ENCODE measurements around the gene TIGIT.
"Not testable (repeated sequence)": the region's sequence is repeated elsewhere in the genome, so short reads cannot be mapped to it uniquely, and the experiment has no call there.

The TIGIT gene

GRCh38 chr3:114293838-114294535, at the start of gene TIGIT:
TSS of gene TIGIT (plus strand) at chr3:114294028. CDS start at chr3:114294062, 34 bp downstream.
- no peak for DNase-seq

DNA sequence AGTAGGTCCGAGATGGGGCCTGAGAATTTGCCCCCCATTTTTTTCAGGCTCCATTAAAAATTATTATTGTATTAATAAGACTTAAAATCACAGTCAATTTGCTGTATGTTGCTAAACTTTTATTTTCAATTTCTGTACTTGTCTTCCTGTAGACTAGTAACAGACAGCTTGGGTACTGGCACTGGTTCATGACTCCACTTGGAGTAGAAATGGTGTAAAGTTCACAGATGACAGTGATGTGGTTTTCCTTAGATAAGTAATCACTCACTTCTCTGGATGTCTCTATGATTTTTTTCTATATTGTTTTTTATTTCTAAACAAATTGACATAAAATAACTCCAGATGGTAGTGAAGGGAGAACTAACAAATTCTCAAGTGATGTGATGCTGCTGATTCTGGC, 40.9 kb upstream of the TIGIT start:
- DNase-seq = no peak

- no peak for DNase-seq
These were observed 40.3 kb upstream of the TIGIT start for GRCh38 chr3:114253505-114253904.

DNA sequence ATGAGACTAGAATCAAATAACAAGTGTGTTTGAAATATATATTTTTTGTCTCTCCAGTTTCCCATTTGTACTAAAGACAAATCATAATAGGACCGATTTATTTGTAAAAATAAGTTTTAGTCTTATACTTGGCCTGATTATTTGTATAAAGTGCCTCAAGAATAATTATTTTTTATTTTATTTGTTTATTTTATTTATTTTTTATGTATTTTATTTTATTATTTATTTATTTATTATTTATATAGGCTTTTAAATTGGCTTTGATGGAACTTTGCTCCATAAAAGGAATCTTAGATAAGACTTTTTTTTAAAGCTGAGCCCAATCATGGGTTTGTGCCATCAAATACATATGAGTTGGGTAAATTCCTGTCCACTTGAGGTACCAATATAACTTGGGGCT, 34.3 kb upstream of the TIGIT start:
- no peak for DNase-seq

- no peak for DNase-seq
These were observed 33.7 kb upstream of the TIGIT start for GRCh38 chr3:114260152-114260551.

- DNase-seq = no peak
These were observed 23.8 kb upstream of the TIGIT start for GRCh38 chr3:114270019-114270418.

GRCh38 chr3:114272271-114272670, 21.6 kb upstream of the TIGIT start:
- no peak for DNase-seq

- DNase-seq = no peak
These were observed 18.9 kb upstream of the TIGIT start for GRCh38 chr3:114274929-114275328.

DNA sequence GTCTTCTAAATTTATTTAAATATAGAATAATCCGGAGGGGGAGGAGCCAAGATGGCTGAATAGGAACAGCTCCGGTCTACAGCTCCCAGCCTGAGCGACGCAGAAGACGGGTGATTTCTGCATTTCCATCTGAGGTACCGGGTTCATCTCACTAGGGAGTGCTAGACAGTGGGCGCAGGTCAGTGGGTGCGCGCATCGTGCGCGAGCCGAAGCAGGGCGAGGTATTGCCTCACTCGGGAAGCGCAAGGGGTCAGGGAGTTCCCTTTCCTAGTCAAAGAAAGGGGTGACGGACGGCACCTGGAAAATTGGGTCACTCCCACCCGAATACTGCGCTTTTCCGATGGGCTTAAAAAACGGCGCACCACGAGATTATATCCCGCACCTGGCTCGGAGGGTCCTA, 17.0 kb upstream of the TIGIT start:
- not testable (repeated sequence) for DNase-seq

DNA sequence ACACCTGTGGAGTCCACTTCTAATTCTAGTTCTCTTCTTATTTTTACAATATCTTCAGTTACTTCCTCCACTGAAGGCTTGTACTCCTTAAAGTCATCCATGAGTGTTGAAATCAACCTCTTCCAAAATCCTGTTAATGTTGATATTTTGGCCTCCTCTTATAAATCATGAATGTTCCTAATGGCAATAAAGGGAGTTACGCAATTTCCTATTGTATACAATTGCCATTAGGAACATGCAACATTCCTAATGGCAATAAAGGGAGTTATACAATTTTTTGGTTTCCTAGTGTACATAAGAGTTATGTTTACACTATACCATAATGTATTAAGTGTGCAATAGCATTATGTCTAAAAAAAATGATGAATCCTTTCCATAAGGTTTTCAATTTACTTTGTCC, 9.2 kb upstream of the TIGIT start:
- DNase-seq = no peak

- no peak for DNase-seq
These were observed 8.1 kb upstream of the TIGIT start for GRCh38 chr3:114285648-114286230.

DNA sequence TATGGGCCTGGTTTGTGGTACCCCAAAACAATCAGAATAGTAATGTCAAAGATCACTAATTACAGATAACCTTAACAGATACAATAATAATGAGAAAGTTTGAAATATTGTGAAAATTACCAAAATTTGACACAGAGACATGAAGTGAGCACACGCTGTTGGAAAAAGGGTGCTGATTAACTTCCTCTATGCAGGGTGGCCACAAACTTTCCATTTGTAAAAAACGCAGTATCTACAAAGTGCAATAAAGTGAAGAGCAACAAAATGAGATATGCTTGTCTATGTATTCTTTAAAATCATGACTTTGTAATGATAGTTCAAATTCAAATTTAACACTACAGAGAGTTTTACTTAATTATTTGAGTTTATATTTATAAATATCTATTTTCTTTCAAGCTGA, 7.6 kb upstream of the TIGIT start:
- no peak for DNase-seq

DNA sequence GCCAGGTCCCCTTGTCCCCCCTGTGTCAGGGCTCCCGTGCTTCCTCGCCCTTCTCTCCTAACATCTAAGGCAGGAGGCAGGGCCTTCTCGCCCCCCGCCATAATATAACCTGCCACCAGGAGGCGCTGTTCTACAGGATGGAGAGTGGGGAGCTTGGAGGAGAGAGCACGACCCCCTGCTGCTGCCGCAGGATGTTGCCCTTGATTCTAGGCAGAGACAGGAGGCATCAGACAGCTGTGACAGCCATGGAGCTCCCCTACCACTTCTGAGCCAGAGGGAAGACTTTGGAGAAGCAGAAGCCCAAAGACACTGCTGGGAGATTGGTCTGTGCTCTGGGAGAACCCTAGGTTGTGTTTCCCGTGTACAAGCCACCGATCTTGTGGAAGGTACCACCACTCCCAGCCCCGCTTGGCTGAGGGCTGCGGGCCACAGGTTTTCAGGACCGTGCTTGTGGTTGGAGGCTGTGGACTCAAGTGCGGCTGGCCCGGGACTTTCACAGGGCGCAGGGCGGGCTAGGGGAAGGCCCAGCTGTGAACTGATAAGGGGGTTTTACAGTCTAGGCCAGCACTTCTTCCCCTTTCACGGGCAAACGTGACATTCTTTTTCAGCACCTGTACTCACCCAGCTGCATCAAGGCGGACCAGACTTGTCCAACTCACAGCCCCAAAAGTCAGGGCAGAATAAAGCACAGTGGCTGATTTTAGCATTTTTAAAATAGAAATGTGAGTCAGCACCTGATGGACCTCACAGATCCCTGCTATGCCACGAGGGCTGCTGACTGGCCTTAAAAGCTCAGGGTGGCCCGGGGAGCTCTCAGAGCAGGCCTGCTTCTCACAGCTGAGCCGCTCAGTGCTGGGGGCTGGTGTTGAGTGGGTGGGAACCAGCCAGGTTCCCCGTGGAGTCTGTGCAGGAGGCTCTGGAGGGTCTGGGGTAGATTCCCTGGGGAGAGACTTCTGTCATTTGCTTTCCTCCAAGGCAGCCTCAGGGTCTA, 2.6 kb upstream of the TIGIT start:
- peak; percentile 100 for DNase-seq

- DNase-seq = no peak
These were observed 1.2 kb downstream of the TIGIT start for GRCh38 chr3:114294940-114295480.

GRCh38 chr3:114295946-114296345, 2.1 kb downstream of the TIGIT start:
- no peak for DNase-seq

GRCh38 chr3:114299421-114299820, 5.6 kb downstream of the TIGIT start:
- no peak for DNase-seq

DNA sequence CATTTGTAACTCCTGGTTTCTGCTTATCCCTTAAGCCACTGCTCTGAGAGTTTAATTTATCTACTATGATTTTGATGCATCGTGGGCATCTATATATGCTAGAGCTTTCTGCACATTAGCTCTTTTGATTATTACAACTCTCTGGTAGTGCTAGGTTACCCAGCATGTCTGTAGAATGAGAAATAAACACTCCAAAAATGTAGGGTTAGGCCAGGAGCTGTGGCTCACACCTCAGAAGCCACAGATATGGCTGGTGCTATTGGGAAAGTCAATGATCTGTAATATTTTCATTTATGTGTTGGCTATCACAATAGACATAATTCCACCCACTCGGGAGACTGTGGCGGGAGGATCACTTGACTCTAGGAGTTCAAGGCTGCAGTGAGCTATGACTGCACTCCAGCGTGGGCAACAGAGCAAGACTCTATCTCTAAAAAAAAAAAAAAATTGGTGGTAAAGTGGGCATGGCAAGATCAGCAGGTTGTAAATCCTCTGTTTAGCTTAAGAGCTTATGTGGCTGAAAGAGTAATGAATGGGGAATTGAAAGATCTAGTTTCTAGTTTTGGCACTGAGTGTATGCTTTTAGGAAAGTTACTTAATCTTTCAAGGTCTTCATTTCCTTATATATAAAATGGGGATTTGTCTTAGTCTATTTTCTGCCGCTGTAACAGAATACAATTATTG, 6.3 kb downstream of the TIGIT start:
- no peak for DNase-seq

DNA sequence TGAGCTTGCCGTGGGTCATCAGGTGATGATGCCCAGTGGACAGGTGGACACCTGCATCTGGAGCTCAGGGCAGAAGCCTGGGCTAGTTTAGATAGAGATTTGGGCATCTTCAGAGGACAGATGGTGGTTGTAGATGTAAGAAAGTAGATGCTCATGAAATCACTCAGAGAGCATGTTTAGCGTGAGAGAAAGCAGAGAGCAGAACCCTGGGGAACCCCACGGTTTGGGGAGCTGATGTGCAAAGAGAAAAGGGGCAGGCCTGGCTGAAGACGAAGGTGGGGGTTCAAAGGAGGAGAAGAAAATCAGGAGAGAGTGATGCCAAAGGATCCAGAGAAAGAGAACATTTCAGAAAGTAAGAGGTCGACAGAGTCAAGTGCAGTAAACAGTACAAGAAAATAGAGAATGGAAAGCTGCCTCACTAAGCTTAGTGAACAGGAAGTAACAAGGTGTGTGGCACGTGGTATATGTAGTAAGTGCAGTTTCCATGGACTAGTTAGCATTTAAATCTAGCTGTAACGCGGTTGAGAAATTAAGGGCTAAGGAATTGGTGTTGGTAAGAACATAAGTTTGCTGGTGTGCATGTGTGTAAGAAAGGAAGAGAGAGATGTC, 13.5 kb downstream of the TIGIT start:
- DNase-seq = no peak

DNA sequence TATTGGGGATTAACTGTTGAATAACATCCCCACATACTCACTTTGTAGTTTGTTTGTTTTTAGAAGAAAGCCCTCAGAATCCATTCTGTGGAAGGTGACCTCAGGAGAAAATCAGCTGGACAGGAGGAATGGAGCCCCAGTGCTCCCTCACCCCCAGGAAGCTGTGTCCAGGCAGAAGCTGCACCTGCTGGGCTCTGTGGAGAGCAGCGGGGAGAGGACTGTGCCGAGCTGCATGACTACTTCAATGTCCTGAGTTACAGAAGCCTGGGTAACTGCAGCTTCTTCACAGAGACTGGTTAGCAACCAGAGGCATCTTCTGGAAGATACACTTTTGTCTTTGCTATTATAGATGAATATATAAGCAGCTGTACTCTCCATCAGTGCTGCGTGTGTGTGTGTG, 14.0 kb downstream of the TIGIT start:
- DNase-seq = no peak

- DNase-seq = no peak
These were observed 14.5 kb downstream of the TIGIT start for GRCh38 chr3:114308377-114308776.

- DNase-seq = no peak
These were observed 15.0 kb downstream of the TIGIT start for GRCh38 chr3:114308830-114309229.

DNA sequence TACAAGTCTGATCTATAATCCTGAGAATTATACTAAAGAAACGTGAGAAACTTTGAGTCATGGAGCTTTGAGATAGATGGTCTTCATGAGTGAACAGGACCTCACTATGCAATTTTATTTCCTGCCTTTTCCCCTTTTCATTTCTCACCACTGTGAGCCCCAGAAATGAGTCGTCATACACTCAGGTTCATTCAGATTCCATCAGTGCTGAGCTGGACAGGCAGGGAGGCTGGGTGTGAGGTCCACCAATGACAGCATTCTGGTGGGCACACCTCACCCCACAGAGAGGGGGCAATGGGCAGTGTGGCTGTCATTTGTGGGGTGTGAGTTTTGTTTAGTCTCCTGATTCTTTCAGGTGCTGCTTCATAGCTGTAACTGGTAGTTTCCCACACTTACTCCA, 16.9 kb downstream of the TIGIT start:
- DNase-seq = no peak
